Caco-2 (cell line): ENCODE results near the gene SPATS2L. TPM values are rescaled to one million over a fixed set of nuclear protein-coding genes. Genes with fewer than 3 reads are reported as not detected.

ENCODE experiments used
- BruUV-seq: library from RNA; stranded (reverse); fragments of 400-500 nt; replicated peaks from 2 replicates; lab custom pipeline; 2021; lab: Mats Ljungman, UMichigan
- CTCF ChIA-PET: fragments of 300-600 bp; sonication (Branson Sonifier 250); formaldehyde crosslinking; loops from one replicate; lab custom pipeline; 2022; ENCODE audit warnings: antibody characterized with exemption; lab: Charles Lee
- POLR2A ChIA-PET: fragments of 300-600 bp; sonication (Branson Sonifier 250); formaldehyde crosslinking; loops from one replicate; lab custom pipeline; 2022; ENCODE audit warnings: antibody characterized with exemption; lab: Charles Lee
- DNase-seq, 2 experiments: peaks; one replicate each; pipeline versions ENCODE4 v3.0.0 to v3.0.0-alpha.2; 2020 to 2022
- H3K27me3 ChIP-seq: replicated peaks from 2 replicates; pipeline ENCODE4 v1.6.0; 2011; ENCODE audit warnings: low read length; ENCODE audit not compliant: control insufficient read depth, insufficient read depth
- H3K36me3 ChIP-seq: 2 replicates; pipeline ENCODE4 v1.5.1; 2011; ENCODE audit warnings: low read length; ENCODE audit not compliant: control insufficient read depth, insufficient read depth
- H3K4me1 ChIP-seq: fragments of 250-450 bp; sonication (Bioruptor Pico); 2 replicates; pipeline ENCODE4 v1.5.1; 2020; ENCODE audit warnings: mild to moderate bottlenecking
- H3K4me3 ChIP-seq: 2 replicates; pipeline ENCODE4 v1.5.1; 2011; ENCODE audit warnings: low read depth, mild to moderate bottlenecking, control low read depth, low read length
- H3K9me3 ChIP-seq: fragments of 250-450 bp; sonication (Bioruptor Pico); 2 replicates; pipeline ENCODE4 v1.5.1; 2020; ENCODE audit warnings: mild to moderate bottlenecking, moderate library complexity
- H3K27ac Mint-ChIP-seq: one replicate; pipeline ENCODE4 v1.8.0; 2022; ENCODE audit warnings: mixed read lengths; ENCODE audit not compliant: unreplicated experiment
- H3K27me3 Mint-ChIP-seq: one replicate; pipeline ENCODE4 v1.8.0; 2022; ENCODE audit warnings: mixed read lengths; ENCODE audit not compliant: insufficient read depth, unreplicated experiment
- H3K36me3 Mint-ChIP-seq: one replicate; pipeline ENCODE4 v1.8.0; 2022; ENCODE audit warnings: mild to moderate bottlenecking, mixed read lengths; ENCODE audit not compliant: insufficient read depth, unreplicated experiment
- H3K4me1 Mint-ChIP-seq: one replicate; pipeline ENCODE4 v1.8.0; 2022; ENCODE audit warnings: low read depth, mixed read lengths; ENCODE audit not compliant: unreplicated experiment
- H3K4me3 Mint-ChIP-seq: one replicate; pipeline ENCODE4 v1.8.0; 2022; ENCODE audit warnings: mild to moderate bottlenecking, moderate library complexity, mixed read lengths; ENCODE audit not compliant: unreplicated experiment
- H3K9me3 Mint-ChIP-seq: one replicate; pipeline ENCODE4 v1.8.0; 2022; ENCODE audit warnings: mixed read lengths; ENCODE audit not compliant: unreplicated experiment
- CTCF ChIP-seq, 2 experiments: fragments of 200-600 bp in 1 of 2; IDR thresholded peaks; 1 replicate in 1 of 2; 2 replicates in 1 of 2; pipeline versions ENCODE4 v1.5.1 to v1.8.0; 2011 to 2022; ENCODE audit warnings: antibody characterized with exemption in 1 of 2, control low read depth in 1 of 2, inconsistent platforms in 1 of 2, low read depth in 1 of 2, low read length in 1 of 2, mild to moderate bottlenecking in 1 of 2, moderate library complexity in 1 of 2; ENCODE audit not compliant: insufficient read depth in 1 of 2, severe bottlenecking in 1 of 2, unreplicated experiment in 1 of 2
- intact Hi-C: fragments of 100-400 bp; cut with micrococcal nuclease; formaldehyde crosslinking; loops from one replicate; pipeline ENCODE4 v1.10.0; 2022; ENCODE audit not compliant: unreplicated experiment
- total RNA-seq: library from RNA; stranded (reverse); gene quantifications from 2 replicates; pipeline ENCODE4 v1.2.3, GENCODE V29; 2022

Gene SPATS2L
- total RNA-seq, 1 experiment from 2014 or later, result 196 TPM

DNA sequence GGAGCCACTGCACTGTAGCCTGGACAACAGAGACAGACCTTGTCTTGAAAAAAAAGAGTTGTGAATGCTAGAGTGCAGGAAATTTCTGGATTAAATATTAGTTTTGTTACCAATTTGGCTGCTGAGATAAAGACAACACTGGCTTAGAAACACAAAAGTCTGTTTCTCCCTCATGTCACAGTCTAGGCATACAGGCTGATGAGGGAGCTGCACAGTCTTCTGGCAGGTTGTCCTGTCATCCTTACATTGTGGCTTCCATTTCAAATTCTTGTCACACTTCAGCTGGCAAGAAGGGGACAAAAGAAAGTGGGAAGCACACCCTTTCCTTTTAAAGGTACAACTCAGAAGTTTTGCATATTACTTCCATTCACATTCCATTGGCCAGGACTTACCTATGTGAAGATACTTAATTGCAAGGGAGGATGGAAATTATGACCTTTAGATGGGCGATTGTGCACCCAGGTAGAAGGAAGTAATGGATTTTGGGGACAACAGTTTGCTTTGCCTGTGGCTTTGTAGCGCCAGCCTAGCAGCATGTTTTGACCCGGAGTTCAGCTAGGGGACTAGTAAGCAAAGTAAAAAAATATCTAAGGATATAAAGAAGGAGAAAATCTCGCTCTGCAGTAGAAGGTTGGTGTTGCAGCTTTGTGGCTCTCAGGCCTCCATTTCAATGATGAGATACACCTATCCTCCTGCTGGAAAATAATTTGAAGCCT, 55.9 kb downstream of the SPATS2L start:
- ChIA-PET CTCF (no interaction called here), POLR2A (no interaction called here)
- intact Hi-C loops, result no loop called here
- no peak for DNase-seq
- no peak overlapping the region for H3K27ac Mint-ChIP-seq
- peaks cover 71% of the 10 kb centered on the region for H3K36me3 Mint-ChIP-seq
- BruUV-seq, result no TSS peak
- Histone ChIP-seq H3K27me3 (no peaks in the 10 kb centered on the region), H3K9me3 (no peaks in the 10 kb centered on the region), H3K4me3 (no peak overlapping the region), H3K4me1 (peaks cover 39% of the 10 kb centered on the region), H3K36me3 (no peaks in the 10 kb centered on the region)
- no peaks in the 10 kb centered on the region for H3K27me3 Mint-ChIP-seq
- peaks cover 53% of the 10 kb centered on the region for H3K4me1 Mint-ChIP-seq
- H3K4me3 Mint-ChIP-seq, result no peak overlapping the region
- H3K9me3 Mint-ChIP-seq, result no peaks in the 10 kb centered on the region
- no peak for TF ChIP-seq CTCF (IDR thresholded peaks at IDR 0.05; ENCODE audit: insufficient read depth in 1 of 2, low read depth in 1 of 2, low read length in 1 of 2, severe bottlenecking in 1 of 2, unreplicated experiment in 1 of 2)

GRCh38 chr2:200363279-200363678, 56.8 kb downstream of the SPATS2L start:
- ChIA-PET POLR2A (no interaction called here), CTCF (interaction anchor here (0.9 kb wide), 1 partner anchor 9 kb away, joined by 3 read pairs; no protein-coding TSS in a partner anchor)
- Histone ChIP-seq H3K36me3 (no peaks in the 10 kb centered on the region), H3K9me3 (no peaks in the 10 kb centered on the region), H3K27me3 (no peaks in the 10 kb centered on the region), H3K4me3 (no peak overlapping the region), H3K4me1 (peaks cover 32% of the 10 kb centered on the region)
- Mint-ChIP-seq H3K36me3 (peaks cover 69% of the 10 kb centered on the region), H3K27ac (peak overlapping the region; percentile 8), H3K9me3 (no peaks in the 10 kb centered on the region), H3K4me1 (peaks cover 55% of the 10 kb centered on the region), H3K4me3 (no peak overlapping the region), H3K27me3 (no peaks in the 10 kb centered on the region)
- BruUV-seq, result no TSS peak
- no peak for DNase-seq
- intact Hi-C loops, result no loop called here
- no peak for TF ChIP-seq CTCF (IDR thresholded peaks at IDR 0.05; ENCODE audit: insufficient read depth in 1 of 2, low read depth in 1 of 2, low read length in 1 of 2, severe bottlenecking in 1 of 2, unreplicated experiment in 1 of 2)

DNA sequence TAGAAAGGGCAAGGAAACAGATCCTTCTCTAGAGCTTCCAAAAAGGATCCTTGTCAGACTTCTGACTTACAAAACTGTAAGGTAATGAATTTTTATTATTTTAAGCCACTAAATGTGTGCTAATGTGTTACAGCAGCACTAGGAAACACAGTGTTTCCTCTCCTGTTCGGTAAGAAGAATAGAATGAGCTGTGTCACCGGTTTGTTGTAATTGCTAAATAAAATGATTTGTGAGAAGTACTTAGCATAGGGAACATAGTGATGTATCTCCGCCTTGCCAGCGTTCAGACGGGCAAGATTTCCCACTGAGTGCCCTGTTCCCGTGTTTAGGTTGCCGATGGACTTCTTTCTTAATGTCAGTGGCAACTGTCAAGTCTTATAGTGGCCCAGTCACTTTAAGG, 57.6 kb downstream of the SPATS2L start:
- peak overlapping the region; percentile 8 for H3K27ac Mint-ChIP-seq
- no peak overlapping the region for H3K4me3 Mint-ChIP-seq
- H3K36me3 Mint-ChIP-seq, result peaks cover 66% of the 10 kb centered on the region
- H3K9me3 Mint-ChIP-seq, result no peaks in the 10 kb centered on the region
- no peak overlapping the region for H3K4me3 ChIP-seq
- no peaks in the 10 kb centered on the region for H3K36me3 ChIP-seq
- H3K4me1 ChIP-seq, result peaks cover 30% of the 10 kb centered on the region
- ChIA-PET CTCF (interaction anchor here (0.9 kb wide), 1 partner anchor 8 kb away, joined by 3 read pairs; no protein-coding TSS in a partner anchor), POLR2A (no interaction called here)
- intact Hi-C loops, result no loop called here
- H3K27me3 ChIP-seq, result no peaks in the 10 kb centered on the region
- no peaks in the 10 kb centered on the region for H3K9me3 ChIP-seq
- no peaks in the 10 kb centered on the region for H3K27me3 Mint-ChIP-seq
- TF ChIP-seq CTCF (IDR thresholded peaks at IDR 0.05; ENCODE audit: insufficient read depth in 1 of 2, low read depth in 1 of 2, low read length in 1 of 2, severe bottlenecking in 1 of 2, unreplicated experiment in 1 of 2), result no peak
- BruUV-seq, result no TSS peak
- DNase-seq, result no peak
- peaks cover 55% of the 10 kb centered on the region for H3K4me1 Mint-ChIP-seq
